HG03060 (cell line): ENCODE results near the gene SLC25A21.
"Not testable (repeated sequence)": the region's sequence is repeated elsewhere in the genome, so short reads cannot be mapped to it uniquely, and the experiment has no call there.

Experiments
- ATAC-seq: cut with Tn5 transposase; IDR thresholded peaks from one replicate; pipeline ENCODE4 v1.9.1; 2021; ENCODE audit warnings: low read depth, moderate number of reproducible peaks; ENCODE audit not compliant: unreplicated experiment

SLC25A21 gene

DNA sequence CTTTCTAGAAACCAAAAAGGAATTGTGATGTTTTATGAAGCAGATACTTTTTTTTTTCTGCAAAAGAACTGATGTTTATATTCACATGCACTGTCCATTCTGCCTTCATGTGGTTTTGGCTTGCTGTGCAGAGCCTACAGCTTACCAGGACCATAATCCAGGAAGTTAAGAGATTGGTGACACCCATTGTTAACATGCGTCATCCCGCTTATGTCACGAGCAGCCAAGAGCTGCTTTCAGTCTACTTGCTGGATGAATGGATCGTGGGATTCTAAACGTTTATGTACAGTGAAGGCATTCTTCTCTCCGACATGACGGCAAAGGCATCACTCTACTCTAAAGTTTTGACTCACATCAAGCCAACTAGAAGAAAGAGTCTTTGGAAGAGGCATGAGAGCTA lies 434.1 kb downstream of the SLC25A21 start:
- no peak for ATAC-seq

DNA sequence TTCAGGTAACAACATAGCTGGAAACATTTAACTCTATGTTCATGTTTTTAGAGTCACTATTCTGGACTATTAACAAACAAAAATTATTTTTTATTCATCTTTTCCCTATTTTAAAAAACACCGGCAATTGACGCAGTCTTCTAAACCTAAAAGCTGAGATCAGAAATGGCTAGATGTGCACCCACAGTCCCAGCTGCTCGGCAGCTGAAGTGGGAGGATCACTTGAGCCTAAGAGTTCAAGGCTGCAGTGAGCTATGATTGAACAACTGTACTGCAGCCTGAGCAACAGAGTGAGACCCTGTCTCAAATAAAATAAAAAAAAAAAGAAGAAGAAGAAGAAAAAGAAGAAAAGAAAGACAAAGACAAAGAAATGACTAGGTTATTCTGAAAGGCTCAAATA lies 446.3 kb downstream of the SLC25A21 start:
- ATAC-seq = no peak

DNA sequence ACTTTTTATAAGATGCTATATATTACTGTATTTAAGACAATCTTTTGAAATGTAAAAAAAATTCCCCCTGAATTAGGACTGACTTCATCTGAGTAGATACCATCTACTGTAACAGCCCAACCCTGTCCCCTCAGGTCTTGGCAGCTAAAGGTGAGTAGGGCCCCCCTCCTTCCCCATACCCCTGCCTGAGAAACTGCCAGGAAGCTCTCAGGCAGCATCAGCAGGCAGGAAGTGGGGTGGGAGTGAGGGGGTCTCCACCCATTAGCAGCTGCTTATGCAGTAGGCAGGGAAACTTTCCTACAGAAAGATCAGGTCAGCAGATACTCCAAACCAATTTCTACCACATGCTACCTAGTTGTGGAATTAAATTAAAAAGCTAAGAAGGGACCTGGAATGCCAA lies 448.2 kb downstream of the SLC25A21 start:
- ATAC-seq = no peak

DNA sequence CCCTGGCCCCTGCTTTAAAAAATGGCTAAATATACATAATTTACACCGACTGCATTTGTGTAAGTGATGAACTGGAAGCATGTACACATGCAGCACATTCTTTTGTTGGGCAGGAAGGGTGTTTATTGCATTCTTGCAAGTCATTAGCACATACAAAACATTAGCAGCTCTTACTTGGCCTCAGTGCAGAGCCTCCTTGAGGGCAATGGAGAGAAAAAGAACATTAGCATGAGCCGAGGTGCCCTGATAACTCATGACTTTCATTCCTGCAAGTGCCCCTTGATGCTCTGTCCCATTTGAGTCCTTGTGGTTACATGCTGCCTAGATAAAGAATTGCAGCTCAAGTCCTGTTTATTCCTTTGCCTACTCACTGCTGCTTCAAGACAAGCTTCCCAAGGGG lies 448.9 kb downstream of the SLC25A21 start:
- ATAC-seq = no peak

DNA sequence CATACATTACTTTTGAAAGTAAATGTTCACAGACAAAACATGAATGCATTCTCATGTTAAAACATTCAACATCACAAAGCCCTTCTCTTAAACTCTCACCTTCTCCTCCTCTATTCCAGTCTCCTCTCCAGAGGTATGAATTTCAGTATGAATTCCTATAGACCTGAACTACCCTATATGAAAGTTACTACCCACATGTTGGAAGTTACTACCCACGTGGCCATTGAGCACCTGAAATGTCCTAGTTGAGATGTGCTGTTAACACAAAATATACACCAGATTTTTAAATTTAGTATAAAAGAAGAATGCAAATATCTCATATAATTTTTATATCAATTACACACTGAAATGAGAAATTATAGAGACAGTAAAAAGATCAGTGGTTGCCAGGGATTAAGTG lies 450.5 kb downstream of the SLC25A21 start:
- no peak for ATAC-seq

DNA sequence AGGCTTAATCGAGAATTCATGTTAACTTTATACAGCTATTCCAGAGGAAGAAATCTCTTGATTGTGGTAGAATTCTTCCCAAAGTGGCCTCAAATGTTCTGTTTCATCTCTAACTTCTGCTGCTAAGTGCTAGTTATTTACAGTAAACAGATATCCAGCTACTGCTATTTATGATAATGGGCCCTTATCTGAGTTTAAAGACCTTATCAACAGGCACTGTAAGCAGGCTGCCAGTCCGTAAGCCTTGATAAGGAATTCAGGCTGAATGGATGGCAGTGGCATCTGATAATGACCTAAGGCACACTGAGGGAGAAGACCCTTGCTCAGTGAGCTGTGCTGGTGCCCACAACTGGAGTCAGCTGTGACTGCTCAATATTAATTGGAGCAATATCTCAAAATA lies 451.7 kb downstream of the SLC25A21 start:
- no peak for ATAC-seq

DNA sequence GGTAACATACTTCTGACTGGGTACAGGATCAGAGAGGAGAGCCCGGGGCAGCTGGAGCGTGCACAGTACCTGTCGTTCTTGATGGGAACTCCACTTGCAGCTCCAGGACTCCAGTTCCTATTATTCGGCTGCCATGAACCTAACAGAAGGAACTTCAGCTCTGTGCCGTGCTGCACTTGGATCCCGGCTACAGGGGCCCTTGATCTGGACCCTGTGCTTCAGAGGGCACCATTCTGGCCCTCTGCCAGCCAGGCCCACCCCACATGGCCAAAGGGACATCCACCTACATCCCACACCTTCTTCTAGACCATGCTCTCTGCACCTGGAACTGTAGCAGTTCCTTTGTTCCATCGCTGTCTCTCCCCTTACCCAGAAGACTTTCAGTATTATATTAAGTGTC lies 452.6 kb downstream of the SLC25A21 start:
- ATAC-seq = no peak

DNA sequence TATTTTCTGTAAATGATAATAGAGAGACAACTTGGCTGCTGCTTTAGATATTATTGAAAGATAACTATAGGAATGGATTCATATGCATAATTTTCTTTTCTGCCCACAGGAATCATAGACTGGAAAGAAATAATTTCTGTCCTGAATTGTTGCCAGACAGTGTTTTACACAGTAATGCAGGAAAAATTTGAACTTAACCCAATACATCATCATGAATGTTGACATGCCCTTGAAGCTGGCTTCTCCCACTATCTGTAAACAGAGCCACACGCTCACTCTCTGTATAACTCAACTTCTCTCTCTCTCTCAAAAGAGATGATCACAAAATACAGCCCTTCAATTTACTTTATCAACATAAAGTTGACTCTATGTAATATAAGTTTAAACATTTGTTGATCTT lies 454.2 kb downstream of the SLC25A21 start:
- ATAC-seq = no peak

DNA sequence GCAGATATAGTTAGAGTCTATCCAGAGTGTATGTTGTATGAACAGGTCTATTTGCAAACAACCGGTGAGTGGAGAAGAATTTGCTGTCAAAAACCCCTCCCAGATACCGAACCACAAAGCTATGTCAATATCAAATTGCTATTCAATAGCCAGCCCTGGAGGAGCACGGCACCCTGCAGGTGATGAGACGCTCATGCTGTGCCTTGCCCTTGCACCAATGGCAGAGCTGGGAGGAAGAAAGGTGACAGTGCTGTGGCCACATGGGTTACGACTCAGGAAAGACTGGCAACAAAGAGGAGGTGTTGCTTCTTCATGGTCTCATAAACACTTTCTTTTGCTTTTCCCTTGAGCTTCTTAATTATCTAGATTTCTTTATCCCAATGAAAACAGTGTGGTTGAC lies 455.0 kb downstream of the SLC25A21 start:
- ATAC-seq = no peak

DNA sequence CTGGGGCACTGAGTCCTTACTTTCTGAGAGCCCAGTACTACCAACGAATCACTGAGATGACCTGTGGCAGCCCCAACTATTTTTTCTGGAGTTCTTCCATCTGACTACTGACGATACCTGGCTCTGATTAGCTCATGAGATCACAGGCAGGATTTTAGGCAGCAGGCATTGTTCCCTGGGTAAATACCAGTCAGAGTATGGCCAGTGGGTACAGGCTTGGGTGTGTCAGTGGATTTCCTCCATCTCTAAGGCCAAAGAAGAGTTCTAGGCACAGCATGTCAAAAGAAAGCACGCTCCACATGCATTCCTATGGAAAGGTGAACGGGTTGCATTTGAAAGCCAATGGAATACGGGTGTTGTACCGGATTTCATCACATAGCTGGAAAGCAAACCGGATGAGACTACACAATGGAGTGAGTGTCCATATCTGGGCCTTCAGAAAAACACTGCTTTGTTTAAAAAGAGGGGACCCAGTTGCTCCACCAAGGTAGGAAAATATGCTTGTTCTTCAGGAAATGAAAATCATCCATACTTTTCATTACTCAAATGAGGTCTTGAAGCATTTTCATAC lies 455.7 kb downstream of the SLC25A21 start:
- ATAC-seq = no peak

DNA sequence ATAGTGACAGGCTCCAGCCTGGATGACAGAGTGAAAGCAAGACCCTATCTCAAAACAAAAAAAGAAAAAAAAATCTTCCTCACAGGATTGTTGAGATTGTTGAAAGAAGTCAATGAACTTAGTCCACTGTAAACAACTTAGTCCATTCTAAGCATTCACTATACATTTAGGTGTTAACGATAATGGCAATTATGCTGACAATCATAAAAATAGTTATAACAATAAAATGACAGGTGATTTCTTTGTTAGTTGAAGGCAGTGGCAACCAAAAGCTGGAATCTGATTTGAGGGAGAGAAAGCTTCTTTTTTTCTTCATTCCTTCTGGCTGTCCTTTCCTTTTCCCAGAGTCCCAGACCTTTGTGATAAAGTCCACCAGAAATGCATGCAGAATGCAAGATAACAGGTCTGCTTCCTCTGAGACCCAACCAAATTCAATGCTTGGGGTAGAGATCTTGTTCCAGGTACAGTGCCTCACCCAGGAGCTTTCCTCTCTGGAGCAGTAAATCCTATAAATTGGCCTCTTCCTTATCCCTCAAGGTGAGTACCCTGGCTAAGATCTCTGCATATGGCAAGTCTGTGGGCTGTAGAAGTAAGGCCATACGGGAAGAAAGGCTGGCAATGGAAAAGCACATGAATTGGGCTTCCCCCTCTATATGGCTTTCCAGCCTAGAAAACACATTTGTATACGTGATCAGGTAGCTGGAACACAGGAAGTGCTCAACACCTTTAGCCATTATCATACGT lies 458.3 kb downstream of the SLC25A21 start:
- no peak for ATAC-seq

DNA sequence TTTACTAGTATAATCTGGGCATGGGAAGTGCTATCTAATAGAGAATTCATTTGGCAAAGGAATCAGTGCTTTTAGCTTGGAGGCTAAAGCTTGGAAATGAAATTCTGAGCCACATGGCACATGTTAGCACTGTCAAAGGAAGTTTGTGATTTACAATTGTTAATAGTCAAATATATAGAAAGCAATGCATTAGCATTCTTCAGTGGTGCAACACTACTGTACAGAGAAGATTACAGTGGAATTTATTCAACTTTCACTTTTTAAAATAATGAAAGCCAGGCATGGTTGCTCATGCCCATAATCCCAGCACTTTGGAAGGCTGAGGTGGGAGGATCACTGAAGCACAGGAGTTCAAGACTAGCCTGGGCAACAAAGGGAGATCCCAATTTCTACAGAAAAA lies 464.8 kb downstream of the SLC25A21 start:
- ATAC-seq = no peak

DNA sequence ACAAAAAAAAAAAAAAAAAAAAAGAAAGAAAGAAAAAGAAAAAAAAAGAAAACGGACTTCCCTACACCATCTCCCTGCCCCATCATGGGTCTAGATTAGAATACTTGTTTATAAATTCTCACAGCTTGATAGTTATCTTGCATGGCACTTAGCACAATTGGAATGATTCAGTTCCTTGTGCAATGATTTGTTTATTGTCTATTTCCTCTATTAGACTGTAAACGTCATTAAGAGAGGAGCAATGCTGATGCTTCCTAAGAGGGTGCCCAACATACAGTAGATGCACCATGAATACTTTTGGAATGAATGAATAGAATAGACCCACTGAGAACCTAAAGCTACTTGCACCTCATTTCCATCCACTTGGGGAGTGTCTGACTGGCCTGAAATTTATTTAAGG lies 469.9 kb downstream of the SLC25A21 start:
- ATAC-seq = no peak

DNA sequence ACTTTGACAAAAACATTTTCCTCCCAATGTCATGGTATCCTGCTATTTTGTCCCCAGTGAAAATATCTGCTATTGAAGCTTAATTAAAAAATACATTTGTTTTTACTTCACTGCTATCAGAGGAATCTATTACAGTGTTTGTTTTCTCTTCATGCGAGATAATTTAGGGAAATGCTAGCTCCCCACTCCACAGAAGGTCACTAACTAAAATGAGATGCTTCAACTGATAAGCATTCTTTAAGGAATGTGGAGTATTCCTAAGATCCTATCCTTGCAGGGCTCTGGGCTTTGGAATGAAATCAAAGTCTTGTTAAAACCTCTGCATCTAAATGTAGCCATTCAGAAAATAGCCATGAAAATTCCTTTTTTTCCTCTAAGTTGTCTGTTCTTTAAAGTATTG lies 471.3 kb downstream of the SLC25A21 start:
- no peak for ATAC-seq

DNA sequence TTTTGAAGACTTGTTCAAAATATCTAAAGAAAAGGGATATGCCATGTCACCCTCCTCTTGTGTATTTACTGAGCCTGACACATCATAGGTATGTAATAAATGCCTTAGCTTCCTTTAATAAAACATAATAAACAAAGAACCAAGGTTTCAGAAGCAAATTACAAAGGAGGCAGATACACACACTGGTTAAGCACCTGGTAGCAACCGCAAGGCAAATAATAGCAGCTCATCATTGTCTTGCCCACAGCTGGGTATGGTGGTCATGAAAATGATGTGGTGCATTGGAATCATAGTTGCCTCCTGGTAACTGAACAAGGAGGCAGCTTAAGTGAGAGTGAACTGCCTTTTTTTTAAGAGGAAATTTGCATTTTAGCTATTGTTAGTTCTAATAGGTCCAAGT lies 471.8 kb downstream of the SLC25A21 start:
- no peak for ATAC-seq

DNA sequence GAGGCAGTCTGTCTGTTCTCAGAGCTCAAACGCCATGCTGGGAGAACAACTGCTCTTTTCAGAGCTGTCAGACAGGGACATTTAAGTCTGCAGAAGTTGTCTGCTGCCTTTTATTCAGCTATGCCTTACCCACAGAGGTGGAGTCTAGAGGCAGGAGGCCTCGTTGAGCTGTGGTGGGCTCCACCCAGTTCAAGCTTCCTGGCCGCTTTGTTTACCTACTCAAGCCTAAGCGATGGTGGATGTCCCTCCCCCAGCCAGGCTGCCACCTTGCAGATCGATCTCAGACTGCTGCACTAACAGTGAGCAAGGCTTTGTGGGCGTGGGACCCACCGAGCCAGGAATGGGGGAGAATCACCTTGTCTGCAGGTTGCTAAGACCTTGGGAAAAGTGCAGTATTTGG lies 473.0 kb downstream of the SLC25A21 start:
- ATAC-seq = not testable (repeated sequence)

DNA sequence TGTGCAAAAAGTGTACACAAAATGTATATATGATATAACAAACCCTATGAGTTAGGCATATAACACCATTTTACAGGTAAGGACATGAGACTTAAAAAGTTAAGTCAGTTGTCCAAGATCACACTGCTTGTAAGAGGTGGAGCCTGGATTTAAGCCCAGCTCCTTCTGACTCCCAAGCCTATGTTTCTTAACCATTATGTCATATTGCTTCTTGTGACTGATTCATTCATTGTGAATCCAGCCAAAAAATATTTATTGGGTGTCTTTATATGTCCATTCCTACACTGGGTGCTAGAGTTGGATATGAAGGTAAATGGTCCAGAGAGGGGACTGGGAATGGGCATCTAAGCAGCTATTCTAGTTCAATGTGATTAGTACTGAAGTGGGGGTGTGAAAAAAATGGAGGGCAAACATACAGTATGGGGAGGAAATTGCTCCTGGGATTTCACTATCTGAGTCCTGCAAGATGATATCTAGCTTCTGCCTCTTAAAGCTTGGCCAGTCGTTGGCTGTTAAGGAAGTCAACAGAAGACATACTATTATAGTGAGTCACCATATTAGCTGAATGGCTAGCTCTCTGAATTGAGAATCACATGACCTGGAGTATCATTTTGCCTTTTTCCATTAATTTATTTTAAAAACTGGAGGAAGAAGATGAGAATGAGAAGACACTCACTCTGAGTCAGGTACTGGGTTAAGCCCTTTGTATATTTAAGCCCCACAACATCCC lies 481.9 kb downstream of the SLC25A21 start:
- ATAC-seq = no peak

DNA sequence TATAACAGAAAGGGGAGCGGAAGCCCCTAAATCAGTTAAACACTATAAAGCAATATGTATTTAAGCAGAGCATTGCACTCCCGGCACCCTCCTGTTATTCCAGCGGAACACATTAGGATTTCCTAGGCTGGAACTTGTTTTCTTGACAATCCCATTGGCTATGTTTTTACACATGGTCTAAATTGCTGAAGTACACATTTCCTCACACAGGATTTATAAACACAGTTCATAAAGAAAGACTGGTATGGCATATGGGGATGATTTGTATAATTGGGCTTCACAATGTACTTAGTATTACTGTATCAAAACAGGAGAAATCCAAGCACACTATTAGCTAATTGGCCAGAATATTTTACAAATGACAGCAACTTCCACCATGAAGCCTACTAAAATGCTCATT lies 487.5 kb downstream of the SLC25A21 start:
- ATAC-seq = no peak

DNA sequence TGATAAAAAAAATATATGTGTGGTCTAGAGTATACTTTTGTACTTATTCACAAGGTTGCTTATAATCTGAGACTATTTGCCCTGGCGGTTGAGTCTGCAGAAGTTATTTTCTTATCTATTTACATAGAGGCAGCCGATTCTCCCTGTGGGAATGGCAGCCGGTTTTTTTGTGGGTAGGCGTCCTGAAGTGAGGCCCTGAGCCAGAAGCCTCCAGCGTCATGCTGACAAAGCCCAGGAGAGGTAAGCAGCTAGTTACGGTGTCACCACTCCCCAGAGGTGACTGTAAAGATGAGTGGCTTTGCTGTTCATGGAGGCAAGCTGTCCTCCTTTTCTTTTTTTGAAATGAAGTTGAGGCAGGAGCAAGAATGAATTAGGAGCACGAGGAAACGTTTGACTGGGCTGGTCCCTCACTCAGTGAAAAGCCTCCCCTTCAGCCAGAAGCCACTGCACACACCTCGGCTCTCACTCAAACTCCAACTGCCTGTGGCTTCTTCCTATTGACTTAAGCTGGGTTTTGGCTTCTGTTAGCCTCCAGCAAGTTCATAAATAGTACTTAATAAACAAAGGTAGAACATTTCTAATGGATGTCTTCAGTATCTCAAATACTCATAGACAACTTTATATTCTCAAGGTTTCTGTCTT lies 489.2 kb downstream of the SLC25A21 start:
- ATAC-seq = no peak

DNA sequence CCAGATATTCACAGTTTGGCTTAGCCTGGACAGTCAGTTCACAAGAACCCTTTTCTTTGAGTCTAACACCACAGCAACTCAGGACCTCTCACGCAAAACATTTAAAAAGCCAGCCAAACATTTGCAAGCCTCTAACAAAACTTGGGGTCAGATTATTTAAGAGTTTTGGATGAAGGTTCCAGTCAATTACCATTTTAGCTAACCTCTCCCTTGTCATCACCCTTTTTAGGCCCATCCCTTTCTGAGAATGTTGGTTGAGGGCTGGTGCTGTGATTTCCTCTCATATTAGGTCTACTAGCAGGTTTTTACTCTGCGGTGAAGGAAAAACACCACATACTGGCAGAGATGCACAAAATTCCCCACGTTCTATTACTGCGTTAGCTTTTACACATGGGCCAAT lies 490.1 kb downstream of the SLC25A21 start:
- ATAC-seq = no peak

DNA sequence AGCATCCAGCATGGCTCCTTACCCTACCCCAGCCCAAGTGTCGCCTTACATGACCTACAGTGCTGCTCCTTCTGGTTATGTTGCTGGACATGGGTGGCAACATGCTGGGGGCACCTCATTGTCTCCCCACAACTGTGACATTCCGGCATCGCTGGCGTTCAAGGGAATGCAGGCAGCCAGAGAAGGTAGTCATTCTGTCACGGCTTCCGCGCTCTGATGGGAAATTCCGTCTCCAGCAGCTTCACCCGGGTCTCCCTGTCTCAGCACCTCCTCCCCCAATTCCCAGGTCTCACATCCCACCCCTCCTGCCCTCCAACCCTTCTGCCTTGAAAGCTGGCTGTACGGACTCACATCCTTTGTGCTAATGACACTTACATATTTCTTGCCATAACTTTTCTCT lies 496.2 kb downstream of the SLC25A21 start:
- no peak for ATAC-seq
